GM18867 (cell line): ENCODE data around the gene KLHL30.

ENCODE experiments used
- ATAC-seq: cut with Tn5 transposase; IDR thresholded peaks from one replicate; pipeline ENCODE4 v1.9.1; 2021; ENCODE audit warnings: mild to moderate bottlenecking, moderate library complexity; ENCODE audit not compliant: unreplicated experiment

Gene KLHL30

GRCh38 chr2:238143239-238143951, 4.9 kb downstream of the KLHL30 start:
- no peak for ATAC-seq

GRCh38 chr2:238144262-238144661, 5.8 kb downstream of the KLHL30 start:
- ATAC-seq = no peak

- no peak for ATAC-seq
These were observed 6.6 kb downstream of the KLHL30 start for GRCh38 chr2:238145046-238145445.

GRCh38 chr2:238145851-238146250, 7.4 kb downstream of the KLHL30 start:
- ATAC-seq = no peak

GRCh38 chr2:238146884-238147544, 8.5 kb downstream of the KLHL30 start:
- no peak for ATAC-seq

- ATAC-seq = no peak
These were observed 10.5 kb downstream of the KLHL30 start for GRCh38 chr2:238148981-238149380.

- ATAC-seq = no peak
These were observed 11.5 kb downstream of the KLHL30 start for GRCh38 chr2:238149841-238150572.

- ATAC-seq = no peak
These were observed 12.2 kb downstream of the KLHL30 start for GRCh38 chr2:238150686-238151085.

GRCh38 chr2:238151205-238151604, 12.7 kb downstream of the KLHL30 start:
- ATAC-seq = no peak

GRCh38 chr2:238151628-238152235, 13.3 kb downstream of the KLHL30 start:
- no peak for ATAC-seq

- ATAC-seq = no peak
These were observed 14.6 kb downstream of the KLHL30 start for GRCh38 chr2:238152771-238153688.

- no peak for ATAC-seq
These were observed 16.1 kb downstream of the KLHL30 start for GRCh38 chr2:238154570-238154969.

GRCh38 chr2:238155051-238155760, 16.7 kb downstream of the KLHL30 start:
- no peak for ATAC-seq

GRCh38 chr2:238155761-238156694, 17.6 kb downstream of the KLHL30 start:
- ATAC-seq = no peak

GRCh38 chr2:238157506-238158017, 19.1 kb downstream of the KLHL30 start:
- no peak for ATAC-seq

- no peak for ATAC-seq
These were observed 19.6 kb downstream of the KLHL30 start for GRCh38 chr2:238158018-238158508.

- ATAC-seq = peak; percentile 37
These were observed 20.1 kb downstream of the KLHL30 start, which contains the start of gene ERFE for GRCh38 chr2:238158509-238159070. ERFE (plus strand) TSS chr2:238158970; CDS start chr2:238159008, 38 bp downstream.

- peak; percentile 19 for ATAC-seq
These were observed 20.6 kb downstream of the KLHL30 start for GRCh38 chr2:238159071-238159539.
